GM12878 (cell line): ENCODE measurements around the gene ZBTB22. TPM values are rescaled to one million over a fixed set of nuclear protein-coding genes. Genes with fewer than 3 reads are reported as not detected.

Experiments used
- E2F8 ChIP-seq: fragments of 450-650 bp; IDR thresholded peaks from 2 replicates; pipeline ENCODE4 v1.6.1; 2018; ENCODE audit warnings: mild to moderate bottlenecking, low read depth, moderate library complexity; ENCODE audit not compliant: partially characterized antibody
- EGR1 ChIP-seq, 2 experiments: IDR thresholded peaks; 1 replicate in 1 of 2; 2 replicates in 1 of 2; pipeline ENCODE4 v1.6.1; 2011 to 2012; ENCODE audit warnings: low read depth in 2 of 2, low read length in 2 of 2, borderline replicate concordance in 1 of 2, mild to moderate bottlenecking in 1 of 2, moderate library complexity in 1 of 2
- FOS ChIP-seq: IDR thresholded peaks from 3 replicates; pipeline ENCODE4 v1.6.1; 2011; ENCODE audit warnings: borderline replicate concordance; ENCODE audit not compliant: insufficient read length; ENCODE audit errors: extremely low read depth
- ZNF592 ChIP-seq: fragments of 450-650 bp; IDR thresholded peaks from 2 replicates; pipeline ENCODE4 v1.6.1; 2017; ENCODE audit warnings: mild to moderate bottlenecking, moderate library complexity
- polyA plus RNA-seq, 11 experiments: library from polyadenylated mRNA; depleted of rRNA in 4 of 11; unstranded in 6 of 11; stranded (reverse) in 5 of 11; fragments of >200 nt; fragmentation: Nextera tagmentation in 4 of 11; fragmentation: Illumina TruSeq in 1 of 11; extraction: Ambion mirVana in 4 of 11; extraction: Trizol in 1 of 11; gene quantifications; 1 replicate in 1 of 11; 2 replicates in 10 of 11; pipeline versions ENCODE4 v1.2.1 to v1.2.3, GENCODE V29; 2011 to 2016; ENCODE audit warnings: inconsistent platforms in 2 of 11, missing spikeins in 2 of 11, low read depth in 1 of 11
- total RNA-seq, 4 experiments: library from RNA; depleted of rRNA in 3 of 4; stranded (reverse); fragments of >200 nt in 3 of 4; fragmentation: Illumina TruSeq in 1 of 4; extraction: Trizol in 1 of 4; gene quantifications; 2 replicates each; pipeline versions ENCODE4 v1.2.1 to v1.2.3, GENCODE V29; 2013 to 2021
- TF ChIP-seq, protein P1 (sequence below): fragments of 450-650 bp; IDR thresholded peaks from 2 replicates; pipeline ENCODE4 v1.6.1; 2016; ENCODE audit warnings: mild to moderate bottlenecking
- TF ChIP-seq, protein P2 (sequence below): fragments of 150-350 bp; IDR thresholded peaks from 2 replicates; pipeline ENCODE4 v1.6.1; 2016; ENCODE audit warnings: low read depth, low read length
- TF ChIP-seq, protein P3 (sequence below): IDR thresholded peaks from 2 replicates; pipeline ENCODE4 v1.6.1; 2011; ENCODE audit warnings: low read depth, mild to moderate bottlenecking, low read length, moderate library complexity, borderline replicate concordance; ENCODE audit errors: extremely low read depth
- TF ChIP-seq, protein P4 (sequence below): fragments of 150-350 bp; IDR thresholded peaks from 2 replicates; pipeline ENCODE4 v1.6.1; 2014; ENCODE audit warnings: mild to moderate bottlenecking, low read depth, low read length

ZBTB22 gene
- total and polyA plus RNA-seq, 10 of the 15 experiments (the other 5 are each of a cell fraction or from before 2014, with no cell fraction given), result 0.11 to 9.9 (median 4.8) TPM

DNA sequence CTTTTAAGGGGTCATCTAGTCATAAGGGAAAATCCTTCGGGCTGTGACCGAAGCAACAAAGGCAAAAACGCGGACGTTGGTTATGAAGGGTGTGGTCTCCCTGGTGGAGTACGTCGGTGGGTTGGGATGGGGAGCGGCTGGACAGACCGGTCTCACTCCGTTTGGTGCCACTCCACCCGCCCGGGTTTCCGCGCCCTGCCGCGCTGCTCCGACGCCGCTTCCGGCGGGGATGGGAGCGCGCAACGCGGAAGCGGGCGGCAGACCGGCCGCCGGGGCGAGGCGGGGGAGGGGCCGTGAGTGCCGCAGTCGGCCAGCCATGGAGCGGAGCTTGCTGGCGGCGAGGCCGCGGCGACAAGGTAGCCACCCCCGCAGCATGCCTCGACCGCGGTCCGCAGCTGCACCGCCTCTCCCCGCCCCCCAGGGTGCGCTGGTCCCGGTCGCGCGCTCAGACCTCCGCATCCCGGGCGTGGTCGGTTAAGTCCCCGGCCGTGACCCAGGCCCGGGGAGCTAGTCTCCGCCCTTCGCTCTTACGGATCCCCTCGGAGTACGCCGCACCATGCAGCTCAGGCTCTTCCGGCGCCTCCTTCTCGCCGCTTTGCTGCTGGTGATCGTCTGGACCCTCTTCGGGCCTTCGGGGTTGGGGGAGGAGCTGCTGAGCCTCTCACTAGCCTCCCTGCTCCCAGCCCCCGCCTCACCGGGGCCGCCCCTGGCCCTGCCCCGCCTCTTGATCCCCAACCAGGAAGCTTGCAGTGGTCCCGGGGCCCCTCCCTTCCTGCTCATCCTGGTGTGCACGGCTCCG is 40.5 kb downstream of the ZBTB22 start, which contains the start of gene B3GALT4 (continued):
- TF ChIP-seq ZNF592 (peak; percentile 47; the same call in 1 of the 2 replicates), EGR1 (IDR thresholded peaks at IDR 0.05; ENCODE audit: borderline replicate concordance in 1 of 2, low read depth in 2 of 2, low read length in 2 of 2) (peak in 1 of 2 experiments; percentile 83; a peak in 2 of 3 replicates), FOS (no peak), E2F8 (peak; percentile 50)
- TF ChIP-seq, protein P1, sequence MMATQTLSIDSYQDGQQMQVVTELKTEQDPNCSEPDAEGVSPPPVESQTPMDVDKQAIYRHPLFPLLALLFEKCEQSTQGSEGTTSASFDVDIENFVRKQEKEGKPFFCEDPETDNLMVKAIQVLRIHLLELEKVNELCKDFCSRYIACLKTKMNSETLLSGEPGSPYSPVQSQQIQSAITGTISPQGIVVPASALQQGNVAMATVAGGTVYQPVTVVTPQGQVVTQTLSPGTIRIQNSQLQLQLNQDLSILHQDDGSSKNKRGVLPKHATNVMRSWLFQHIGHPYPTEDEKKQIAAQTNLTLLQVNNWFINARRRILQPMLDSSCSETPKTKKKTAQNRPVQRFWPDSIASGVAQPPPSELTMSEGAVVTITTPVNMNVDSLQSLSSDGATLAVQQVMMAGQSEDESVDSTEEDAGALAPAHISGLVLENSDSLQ, result no peak
- TF ChIP-seq, protein P2, sequence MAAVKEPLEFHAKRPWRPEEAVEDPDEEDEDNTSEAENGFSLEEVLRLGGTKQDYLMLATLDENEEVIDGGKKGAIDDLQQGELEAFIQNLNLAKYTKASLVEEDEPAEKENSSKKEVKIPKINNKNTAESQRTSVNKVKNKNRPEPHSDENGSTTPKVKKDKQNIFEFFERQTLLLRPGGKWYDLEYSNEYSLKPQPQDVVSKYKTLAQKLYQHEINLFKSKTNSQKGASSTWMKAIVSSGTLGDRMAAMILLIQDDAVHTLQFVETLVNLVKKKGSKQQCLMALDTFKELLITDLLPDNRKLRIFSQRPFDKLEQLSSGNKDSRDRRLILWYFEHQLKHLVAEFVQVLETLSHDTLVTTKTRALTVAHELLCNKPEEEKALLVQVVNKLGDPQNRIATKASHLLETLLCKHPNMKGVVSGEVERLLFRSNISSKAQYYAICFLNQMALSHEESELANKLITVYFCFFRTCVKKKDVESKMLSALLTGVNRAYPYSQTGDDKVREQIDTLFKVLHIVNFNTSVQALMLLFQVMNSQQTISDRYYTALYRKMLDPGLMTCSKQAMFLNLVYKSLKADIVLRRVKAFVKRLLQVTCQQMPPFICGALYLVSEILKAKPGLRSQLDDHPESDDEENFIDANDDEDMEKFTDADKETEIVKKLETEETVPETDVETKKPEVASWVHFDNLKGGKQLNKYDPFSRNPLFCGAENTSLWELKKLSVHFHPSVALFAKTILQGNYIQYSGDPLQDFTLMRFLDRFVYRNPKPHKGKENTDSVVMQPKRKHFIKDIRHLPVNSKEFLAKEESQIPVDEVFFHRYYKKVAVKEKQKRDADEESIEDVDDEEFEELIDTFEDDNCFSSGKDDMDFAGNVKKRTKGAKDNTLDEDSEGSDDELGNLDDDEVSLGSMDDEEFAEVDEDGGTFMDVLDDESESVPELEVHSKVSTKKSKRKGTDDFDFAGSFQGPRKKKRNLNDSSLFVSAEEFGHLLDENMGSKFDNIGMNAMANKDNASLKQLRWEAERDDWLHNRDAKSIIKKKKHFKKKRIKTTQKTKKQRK, result no peak
- TF ChIP-seq, protein P3, sequence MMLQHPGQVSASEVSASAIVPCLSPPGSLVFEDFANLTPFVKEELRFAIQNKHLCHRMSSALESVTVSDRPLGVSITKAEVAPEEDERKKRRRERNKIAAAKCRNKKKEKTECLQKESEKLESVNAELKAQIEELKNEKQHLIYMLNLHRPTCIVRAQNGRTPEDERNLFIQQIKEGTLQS, result no peak
- TF ChIP-seq, protein P4, sequence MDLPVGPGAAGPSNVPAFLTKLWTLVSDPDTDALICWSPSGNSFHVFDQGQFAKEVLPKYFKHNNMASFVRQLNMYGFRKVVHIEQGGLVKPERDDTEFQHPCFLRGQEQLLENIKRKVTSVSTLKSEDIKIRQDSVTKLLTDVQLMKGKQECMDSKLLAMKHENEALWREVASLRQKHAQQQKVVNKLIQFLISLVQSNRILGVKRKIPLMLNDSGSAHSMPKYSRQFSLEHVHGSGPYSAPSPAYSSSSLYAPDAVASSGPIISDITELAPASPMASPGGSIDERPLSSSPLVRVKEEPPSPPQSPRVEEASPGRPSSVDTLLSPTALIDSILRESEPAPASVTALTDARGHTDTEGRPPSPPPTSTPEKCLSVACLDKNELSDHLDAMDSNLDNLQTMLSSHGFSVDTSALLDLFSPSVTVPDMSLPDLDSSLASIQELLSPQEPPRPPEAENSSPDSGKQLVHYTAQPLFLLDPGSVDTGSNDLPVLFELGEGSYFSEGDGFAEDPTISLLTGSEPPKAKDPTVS, result no peak
